ENCODE measurements around the gene DEUP1.

Gene DEUP1

GRCh38 chr11:93322207-93322606 lies 8.3 kb upstream of the DEUP1 start:
- TF ChIP-seq CTCF (IDR thresholded peaks at IDR 0.05; ENCODE audit: low read depth, low read length, missing control alignments) = no peak
- in situ Hi-C loops (cut with HindIII; ENCODE audit: low sequenced_read_pairs) = no loop called here
- DNase-seq (ENCODE audit: low read depth) = no peak
- no peak overlapping the region for H3K4me3 ChIP-seq (ENCODE audit: low read depth, low read length)

- TF ChIP-seq CTCF (IDR thresholded peaks at IDR 0.05; ENCODE audit: low read depth, low read length, missing control alignments) = no peak
Measured at GRCh38 chr11:93323747-93324146, 6.8 kb upstream of the DEUP1 start.

GRCh38 chr11:93324500-93324899 lies 6.0 kb upstream of the DEUP1 start:
- no peak for DNase-seq (ENCODE audit: low read depth)
- no peak for TF ChIP-seq CTCF (IDR thresholded peaks at IDR 0.05; ENCODE audit: low read depth, low read length, missing control alignments)
- H3K4me3 ChIP-seq (ENCODE audit: low read depth, low read length) = no peak overlapping the region
- in situ Hi-C loops (cut with HindIII; ENCODE audit: low sequenced_read_pairs) = no loop called here

More at GRCh38 chr11:93323747-93324146, 6.8 kb upstream of the DEUP1 start:
- no peak overlapping the region for H3K4me3 ChIP-seq (ENCODE audit: low read depth, low read length)
- in situ Hi-C loops (cut with HindIII; ENCODE audit: low sequenced_read_pairs) = no loop called here
- no peak for DNase-seq (ENCODE audit: low read depth)

- DNase-seq (ENCODE audit: low read depth) = no peak
- no peak overlapping the region for H3K4me3 ChIP-seq (ENCODE audit: low read depth, low read length)
- TF ChIP-seq CTCF (IDR thresholded peaks at IDR 0.05; ENCODE audit: low read depth, low read length, missing control alignments) = no peak
- in situ Hi-C loops (cut with HindIII; ENCODE audit: low sequenced_read_pairs) = no loop called here
Measured at GRCh38 chr11:93326681-93327080, 3.9 kb upstream of the DEUP1 start.

- peak overlapping the region; percentile 40 for H3K4me3 ChIP-seq (ENCODE audit: low read depth, low read length)
- DNase-seq (ENCODE audit: low read depth) = no peak
- in situ Hi-C loops (cut with HindIII; ENCODE audit: low sequenced_read_pairs) = no loop called here
- TF ChIP-seq CTCF (IDR thresholded peaks at IDR 0.05; ENCODE audit: low read depth, low read length, missing control alignments) = no peak
Measured at GRCh38 chr11:93329936-93330445, 551 bp upstream of the DEUP1 start.

- no peak for DNase-seq (ENCODE audit: low read depth)
- in situ Hi-C loops (cut with HindIII; ENCODE audit: low sequenced_read_pairs) = no loop called here
- H3K4me3 ChIP-seq (ENCODE audit: low read depth, low read length) = no peak overlapping the region
- no peak for TF ChIP-seq CTCF (IDR thresholded peaks at IDR 0.05; ENCODE audit: low read depth, low read length, missing control alignments)
Measured at GRCh38 chr11:93340223-93340622, 9.7 kb downstream of the DEUP1 start.
